Activated CD8-positive, alpha-beta T cell treated with anti-CD3 and anti-CD28 coated beads for 36 hours (primary cell): ENCODE data around the gene DHX40. TPM values are rescaled to one million over a fixed set of nuclear protein-coding genes. Genes with fewer than 3 reads are reported as not detected.

Experiments used
- ATAC-seq: fragments of 200-7000 bp; cut with Tn5 transposase; one replicate; pipeline ENCODE4 v1.10.0; 2021; ENCODE audit warnings: mild to moderate bottlenecking, moderate library complexity
- CTCF ChIA-PET: fragments of 350-600 bp; sonication (Branson Sonifier 250); formaldehyde crosslinking; loops from one replicate; lab custom pipeline; 2021; ENCODE audit warnings: antibody characterized with exemption; lab: Charles Lee
- POLR2A ChIA-PET: fragments of 350-600 bp; sonication (Branson Sonifier 250); formaldehyde crosslinking; loops from one replicate; lab custom pipeline; 2021; ENCODE audit warnings: antibody characterized with exemption; lab: Charles Lee
- DNase-seq: peaks from one replicate; pipeline ENCODE4 v3.0.0-alpha.2; 2020
- H3K27ac Mint-ChIP-seq: one replicate; pipeline ENCODE4 v1.8.0; 2021; ENCODE audit warnings: mild to moderate bottlenecking, mixed read lengths
- H3K27me3 Mint-ChIP-seq: one replicate; pipeline ENCODE4 v1.8.0; 2021; ENCODE audit warnings: mixed read lengths
- H3K36me3 Mint-ChIP-seq: one replicate; pipeline ENCODE4 v1.8.0; 2021; ENCODE audit warnings: low read depth, mixed read lengths
- H3K4me1 Mint-ChIP-seq: one replicate; pipeline ENCODE4 v1.8.0; 2021; ENCODE audit warnings: low read depth, mixed read lengths
- H3K4me3 Mint-ChIP-seq: one replicate; pipeline ENCODE4 v1.8.0; 2021; ENCODE audit warnings: mild to moderate bottlenecking, moderate library complexity, mixed read lengths
- H3K9me3 Mint-ChIP-seq: one replicate; pipeline ENCODE4 v1.8.0; 2021; ENCODE audit warnings: mixed read lengths
- CTCF ChIP-seq: fragments of 200-600 bp; IDR thresholded peaks from one replicate; pipeline ENCODE4 v1.8.0; 2022; ENCODE audit warnings: antibody characterized with exemption, mild to moderate bottlenecking
- intact Hi-C: fragments of 100-400 bp; cut with micrococcal nuclease; formaldehyde crosslinking; loops from one replicate; pipeline ENCODE4 v1.10.0; 2022
- total RNA-seq, 2 experiments: library from RNA; stranded (reverse); gene quantifications; one replicate each; pipeline ENCODE4 v1.2.3, GENCODE V29; 2021

DHX40 gene
- total RNA-seq, 2 experiments from 2014 or later: 24.7 to 24.9 TPM

GRCh38 chr17:59642565-59642964 lies 77.2 kb downstream of the DHX40 start:
- H3K27ac Mint-ChIP-seq: no peak overlapping the region

GRCh38 chr17:59643159-59644140 lies 78.0 kb downstream of the DHX40 start:
- Mint-ChIP-seq H3K4me3 (no peak overlapping the region), H3K9me3 (no peaks in the 10 kb centered on the region), H3K4me1 (peaks cover 39% of the 10 kb centered on the region), H3K36me3 (peaks cover 26% of the 10 kb centered on the region), H3K27me3 (no peaks in the 10 kb centered on the region), H3K27ac (no peak overlapping the region)
- intact Hi-C loops: no loop called here
- no peak for TF ChIP-seq CTCF
- DNase-seq (no peak), ATAC-seq (no peak)
- CTCF ChIA-PET: interaction anchor here (1.1 to 1.6 kb wide), 3 partner anchors 9 to 40 kb away, joined by 4 read pairs; no protein-coding TSS in a partner anchor
- POLR2A ChIA-PET: interaction anchor here (0.6 to 1.2 kb wide), 5 partner anchors 19 to 179 kb away, joined by 3 to 7 read pairs (median 3); partner anchors contain the start of genes CLTC, PTRH2 and VMP1

More at GRCh38 chr17:59642565-59642964, 77.2 kb downstream of the DHX40 start:
- Mint-ChIP-seq H3K4me3 (no peak overlapping the region), H3K9me3 (no peaks in the 10 kb centered on the region), H3K36me3 (peaks cover 17% of the 10 kb centered on the region), H3K27me3 (no peaks in the 10 kb centered on the region), H3K4me1 (peaks cover 46% of the 10 kb centered on the region)
- DNase-seq (no peak), ATAC-seq (no peak)
- CTCF ChIA-PET: interaction anchor here (0.8 to 1.5 kb wide), 3 partner anchors 8 to 23 kb away, joined by 3 to 4 read pairs (median 4); partner anchors contain the start of gene CLTC
- no peak for TF ChIP-seq CTCF
- intact Hi-C loops: no loop called here
- POLR2A ChIA-PET: interaction anchor here (0.7 to 1.7 kb wide), 5 partner anchors 18 to 64 kb away, joined by 3 to 10 read pairs (median 3); partner anchors contain the start of genes CLTC, PTRH2 and VMP1

GRCh38 chr17:59647288-59647687 lies 81.9 kb downstream of the DHX40 start:
- CTCF ChIA-PET: no interaction called here
- POLR2A ChIA-PET: no interaction called here
- Mint-ChIP-seq H3K27ac (no peak overlapping the region), H3K9me3 (no peaks in the 10 kb centered on the region), H3K27me3 (no peaks in the 10 kb centered on the region), H3K36me3 (peaks cover 52% of the 10 kb centered on the region), H3K4me3 (no peak overlapping the region), H3K4me1 (peaks cover 40% of the 10 kb centered on the region)
- no peak for TF ChIP-seq CTCF
- no peak for ATAC-seq
- no peak for DNase-seq
- intact Hi-C loops: no loop called here

GRCh38 chr17:59649886-59650285 lies 84.5 kb downstream of the DHX40 start:
- Mint-ChIP-seq H3K36me3 (peaks cover 59% of the 10 kb centered on the region), H3K9me3 (no peaks in the 10 kb centered on the region), H3K27ac (no peak overlapping the region), H3K4me1 (peaks cover 28% of the 10 kb centered on the region), H3K4me3 (no peak overlapping the region), H3K27me3 (no peaks in the 10 kb centered on the region)
- ATAC-seq: no peak
- CTCF ChIA-PET: interaction anchor here (0.6 kb wide), 1 partner anchor 1794 kb away, joined by 3 read pairs; no protein-coding TSS in a partner anchor
- intact Hi-C loops: no loop called here
- TF ChIP-seq CTCF: no peak
- POLR2A ChIA-PET: interaction anchor here (1.3 kb wide), 1 partner anchor 28 kb away, joined by 3 read pairs; no protein-coding TSS in a partner anchor
- DNase-seq: no peak
